Measurements from ENCODE around the gene PRICKLE2.

Gene PRICKLE2

DNA sequence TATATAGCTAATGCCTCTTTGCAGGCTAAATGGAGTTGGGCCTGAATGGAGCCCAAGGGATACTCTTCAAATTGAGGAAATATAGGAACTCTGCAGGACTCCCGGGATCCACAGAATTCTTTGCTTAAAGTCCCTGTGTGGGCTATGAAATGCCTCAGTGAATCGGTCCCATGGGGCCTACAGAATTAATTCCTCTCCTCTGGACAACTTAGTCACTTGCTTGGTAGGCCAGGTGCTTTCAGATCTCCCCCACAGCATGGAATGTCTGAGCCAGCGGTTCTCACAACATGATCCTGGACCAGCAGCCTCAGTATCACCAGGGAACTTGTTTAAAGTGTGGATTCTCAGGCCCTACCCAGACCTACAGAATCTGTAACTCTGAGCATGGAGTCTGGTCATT is 15.1 kb upstream of the PRICKLE2 start:
- TF ChIP-seq, protein P1, sequence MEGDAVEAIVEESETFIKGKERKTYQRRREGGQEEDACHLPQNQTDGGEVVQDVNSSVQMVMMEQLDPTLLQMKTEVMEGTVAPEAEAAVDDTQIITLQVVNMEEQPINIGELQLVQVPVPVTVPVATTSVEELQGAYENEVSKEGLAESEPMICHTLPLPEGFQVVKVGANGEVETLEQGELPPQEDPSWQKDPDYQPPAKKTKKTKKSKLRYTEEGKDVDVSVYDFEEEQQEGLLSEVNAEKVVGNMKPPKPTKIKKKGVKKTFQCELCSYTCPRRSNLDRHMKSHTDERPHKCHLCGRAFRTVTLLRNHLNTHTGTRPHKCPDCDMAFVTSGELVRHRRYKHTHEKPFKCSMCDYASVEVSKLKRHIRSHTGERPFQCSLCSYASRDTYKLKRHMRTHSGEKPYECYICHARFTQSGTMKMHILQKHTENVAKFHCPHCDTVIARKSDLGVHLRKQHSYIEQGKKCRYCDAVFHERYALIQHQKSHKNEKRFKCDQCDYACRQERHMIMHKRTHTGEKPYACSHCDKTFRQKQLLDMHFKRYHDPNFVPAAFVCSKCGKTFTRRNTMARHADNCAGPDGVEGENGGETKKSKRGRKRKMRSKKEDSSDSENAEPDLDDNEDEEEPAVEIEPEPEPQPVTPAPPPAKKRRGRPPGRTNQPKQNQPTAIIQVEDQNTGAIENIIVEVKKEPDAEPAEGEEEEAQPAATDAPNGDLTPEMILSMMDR (IDR thresholded peaks at IDR 0.05; ENCODE audit: control insufficient read depth, extremely low read depth, insufficient read depth) = no peak
- no peak for DNase-seq (ENCODE audit: low read depth)
- H3K4me3 ChIP-seq (ENCODE audit: low read depth, low read length) = no peak overlapping the region

DNA sequence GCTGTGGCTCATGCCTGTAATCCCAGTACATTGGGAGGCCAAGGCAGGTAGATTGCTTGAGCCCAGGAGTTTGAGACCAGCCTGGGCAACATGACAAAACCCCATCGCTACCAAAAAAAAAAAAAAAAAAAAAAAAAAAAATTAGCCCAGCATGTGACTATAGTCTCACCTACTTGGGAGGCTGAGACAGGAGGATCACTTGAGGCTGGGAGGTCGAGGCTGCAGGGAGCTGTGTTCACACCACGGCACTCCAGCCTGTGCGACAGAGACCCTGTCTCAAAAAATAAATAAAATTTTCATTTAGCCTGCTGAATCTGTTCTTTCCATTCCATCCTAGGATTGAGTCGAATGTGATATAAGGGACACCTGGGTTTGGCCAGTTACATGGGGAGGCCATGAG is 14.6 kb upstream of the PRICKLE2 start:
- no peak for DNase-seq (ENCODE audit: low read depth)
- TF ChIP-seq, protein P1 (IDR thresholded peaks at IDR 0.05; ENCODE audit: control insufficient read depth, extremely low read depth, insufficient read depth) = no peak
- H3K4me3 ChIP-seq (ENCODE audit: low read depth, low read length) = no peak overlapping the region

DNA sequence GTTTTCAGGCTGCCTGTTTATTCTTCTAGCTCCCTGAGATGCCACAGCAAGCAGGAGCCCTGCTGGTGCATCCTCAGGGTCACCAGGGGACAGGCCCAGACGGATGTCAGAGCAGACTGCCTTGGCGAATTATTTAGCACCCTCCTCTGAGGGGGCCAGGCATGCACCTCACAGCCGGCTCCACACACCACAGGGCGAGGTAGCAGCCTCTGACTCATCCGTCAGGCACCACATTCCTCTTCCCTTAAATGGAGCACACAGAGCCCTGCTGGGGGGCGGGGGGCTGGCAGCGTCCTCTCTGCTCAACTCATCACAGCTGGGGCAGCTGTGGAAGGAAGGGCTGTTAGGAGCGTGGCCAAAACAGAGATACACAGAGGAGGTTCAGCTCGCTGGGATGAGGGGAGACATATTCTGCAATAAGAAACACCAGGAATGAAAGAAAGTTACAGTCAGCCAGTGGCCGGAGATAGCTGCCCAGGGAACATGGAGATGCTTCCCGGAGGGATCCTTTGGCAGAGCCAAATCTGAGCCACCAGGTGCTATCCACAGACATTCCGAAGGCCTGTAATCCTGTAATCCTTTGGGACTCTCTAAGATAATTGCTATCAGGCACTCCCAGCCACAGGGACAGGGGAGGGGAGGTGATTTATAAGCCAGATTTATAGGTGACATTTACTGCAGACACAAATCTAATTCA is 13.9 kb upstream of the PRICKLE2 start:
- TF ChIP-seq, protein P1 (IDR thresholded peaks at IDR 0.05; ENCODE audit: control insufficient read depth, extremely low read depth, insufficient read depth) = no peak
- no peak overlapping the region for H3K4me3 ChIP-seq (ENCODE audit: low read depth, low read length)
- no peak for DNase-seq (ENCODE audit: low read depth)

DNA sequence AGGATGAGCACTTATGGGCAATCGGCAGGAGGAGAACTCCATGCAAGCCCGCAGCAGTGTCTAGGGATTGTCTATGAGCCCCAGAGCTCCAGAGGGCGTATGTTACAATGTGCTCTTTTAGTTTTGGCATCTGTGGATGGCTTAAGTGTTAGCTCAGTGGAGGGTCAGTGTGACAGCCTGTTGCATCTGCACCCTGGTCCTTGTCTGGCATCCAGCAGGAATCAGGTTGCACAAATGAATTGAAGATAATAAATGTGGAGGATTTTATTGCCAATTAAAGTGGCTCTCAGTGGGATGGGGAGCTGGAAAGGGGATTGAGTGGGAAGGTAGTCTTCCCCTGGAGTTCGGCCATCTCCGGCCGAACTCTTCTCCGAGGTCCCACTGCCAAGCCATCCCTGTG is 11.8 kb upstream of the PRICKLE2 start:
- no peak for DNase-seq (ENCODE audit: low read depth)
- no peak overlapping the region for H3K4me3 ChIP-seq (ENCODE audit: low read depth, low read length)
- TF ChIP-seq, protein P1 (IDR thresholded peaks at IDR 0.05; ENCODE audit: control insufficient read depth, extremely low read depth, insufficient read depth) = no peak

DNA sequence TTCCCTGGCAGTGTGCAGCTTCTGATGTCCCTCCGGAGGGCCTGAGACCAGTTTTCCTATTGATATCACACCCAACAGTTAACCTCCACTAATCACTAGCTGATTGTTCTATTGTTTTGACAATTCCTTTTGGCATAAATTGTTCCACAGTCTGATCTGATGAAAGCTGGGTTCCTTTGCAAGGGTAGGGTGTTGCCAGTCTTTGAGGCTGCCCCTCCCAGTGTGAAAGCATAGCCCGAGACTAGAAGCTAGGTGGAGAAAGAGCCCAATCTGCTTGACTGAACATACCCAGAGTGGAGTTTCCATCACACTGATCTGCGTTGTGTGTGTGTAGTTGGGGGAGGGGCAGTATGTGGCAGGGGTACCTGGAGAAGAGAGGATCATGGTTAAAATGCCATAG is 10.3 kb upstream of the PRICKLE2 start:
- no peak overlapping the region for H3K4me3 ChIP-seq (ENCODE audit: low read depth, low read length)
- no peak for DNase-seq (ENCODE audit: low read depth)
- TF ChIP-seq, protein P1 (IDR thresholded peaks at IDR 0.05; ENCODE audit: control insufficient read depth, extremely low read depth, insufficient read depth) = no peak

DNA sequence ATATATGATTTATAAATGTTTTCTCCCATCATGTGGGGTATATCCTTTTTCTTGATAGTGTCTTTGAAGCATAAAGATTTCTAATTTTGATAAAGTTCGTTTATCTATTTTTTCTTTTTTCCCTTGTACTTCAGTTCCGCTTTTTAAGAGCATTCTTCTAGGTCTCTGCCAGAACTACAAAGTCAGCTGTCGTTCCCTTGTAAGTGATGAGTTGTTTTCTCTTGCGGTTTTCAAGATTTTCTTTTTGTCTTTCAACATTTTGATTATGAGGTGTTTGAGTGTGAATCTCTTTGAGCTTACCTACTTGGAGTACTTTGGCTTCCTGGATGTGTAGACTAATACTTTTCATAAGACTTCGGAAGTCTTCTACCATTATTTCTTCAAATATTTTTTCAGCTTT is 9.3 kb upstream of the PRICKLE2 start:
- no peak for DNase-seq (ENCODE audit: low read depth)
- TF ChIP-seq, protein P1 (IDR thresholded peaks at IDR 0.05; ENCODE audit: control insufficient read depth, extremely low read depth, insufficient read depth) = no peak
- H3K4me3 ChIP-seq (ENCODE audit: low read depth, low read length) = no peak overlapping the region

DNA sequence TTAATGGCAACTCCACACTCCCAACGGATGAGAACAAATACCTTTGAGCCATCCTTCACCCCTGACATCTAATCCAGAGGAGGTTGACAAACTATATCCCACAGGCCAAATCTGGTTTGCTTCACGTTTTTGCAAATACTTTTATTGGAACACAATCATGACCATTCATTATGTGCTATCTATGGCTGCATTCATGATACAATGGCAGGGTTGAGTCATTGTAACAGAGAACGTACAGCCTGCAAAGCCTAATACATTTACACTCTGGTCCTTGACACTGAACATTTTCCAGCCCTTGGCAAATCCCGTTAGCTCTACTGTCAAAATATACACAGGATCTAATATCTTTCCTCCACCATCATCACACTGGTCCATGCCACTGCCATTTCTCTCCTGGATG is 7.6 kb upstream of the PRICKLE2 start:
- TF ChIP-seq, protein P1 (IDR thresholded peaks at IDR 0.05; ENCODE audit: control insufficient read depth, extremely low read depth, insufficient read depth) = no peak
- no peak overlapping the region for H3K4me3 ChIP-seq (ENCODE audit: low read depth, low read length)
- no peak for DNase-seq (ENCODE audit: low read depth)

Data from LNCaP clone FGC (cell line).